ENCODE results near the gene TBRG4.

TBRG4 gene

GRCh38 chr7:45126201-45126600 is 14.7 kb upstream of the TBRG4 start:
- TF ChIP-seq CTCF (IDR thresholded peaks at IDR 0.05; ENCODE audit: low read length, missing control alignments): no peak
- no peak overlapping the region for H3K4me3 ChIP-seq (replicated peaks; ENCODE audit: low read depth, low read length)
- DNase-seq (ENCODE audit: low read depth): no peak

GRCh38 chr7:45125193-45125904 is 13.9 kb upstream of the TBRG4 start:
- DNase-seq (ENCODE audit: low read depth): no peak
- no peak overlapping the region for H3K4me3 ChIP-seq (replicated peaks; ENCODE audit: low read depth, low read length)
- no peak for TF ChIP-seq CTCF (IDR thresholded peaks at IDR 0.05; ENCODE audit: low read length, missing control alignments)

- TF ChIP-seq CTCF (IDR thresholded peaks at IDR 0.05; ENCODE audit: low read length, missing control alignments): no peak
- no peak for DNase-seq (ENCODE audit: low read depth)
- no peak overlapping the region for H3K4me3 ChIP-seq (replicated peaks; ENCODE audit: low read depth, low read length)
These were observed 12.6 kb upstream of the TBRG4 start for GRCh38 chr7:45123913-45124710.

GRCh38 chr7:45122975-45123860 is 11.7 kb upstream of the TBRG4 start:
- no peak for TF ChIP-seq CTCF (IDR thresholded peaks at IDR 0.05; ENCODE audit: low read length, missing control alignments)
- no peak overlapping the region for H3K4me3 ChIP-seq (replicated peaks; ENCODE audit: low read depth, low read length)
- no peak for DNase-seq (ENCODE audit: low read depth)

GRCh38 chr7:45119550-45119949 is 8.1 kb upstream of the TBRG4 start:
- no peak for DNase-seq (ENCODE audit: low read depth)
- no peak overlapping the region for H3K4me3 ChIP-seq (replicated peaks; ENCODE audit: low read depth, low read length)
- no peak for TF ChIP-seq CTCF (IDR thresholded peaks at IDR 0.05; ENCODE audit: low read length, missing control alignments)

- DNase-seq (ENCODE audit: low read depth): no peak
- TF ChIP-seq CTCF (IDR thresholded peaks at IDR 0.05; ENCODE audit: low read length, missing control alignments): no peak
- H3K4me3 ChIP-seq (replicated peaks; ENCODE audit: low read depth, low read length): no peak overlapping the region
These were observed 7.4 kb upstream of the TBRG4 start for GRCh38 chr7:45118889-45119331.

Data from fibroblast of pulmonary artery (primary cell).